ENCODE measurements around the gene AVEN.

DNA sequence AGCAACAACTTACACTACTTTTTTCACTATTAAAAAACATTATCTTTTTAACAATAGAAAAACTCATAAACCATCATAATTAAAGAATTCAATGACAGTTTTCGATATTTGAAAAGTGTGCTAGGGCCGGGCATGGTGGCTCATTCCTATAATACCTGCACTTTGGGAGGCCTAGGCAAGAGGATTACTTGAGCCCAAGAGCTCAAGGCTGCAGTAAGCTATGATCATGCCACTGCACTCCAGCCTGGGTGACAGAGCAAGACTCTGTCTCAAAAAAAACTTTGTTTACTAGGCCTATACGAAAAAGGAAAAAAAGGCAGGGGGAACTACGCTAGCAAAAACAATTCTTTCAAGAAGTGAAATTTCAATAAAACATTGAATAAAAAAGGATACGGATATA, 28.1 kb downstream of the AVEN start:
- TF ChIP-seq, protein P1, sequence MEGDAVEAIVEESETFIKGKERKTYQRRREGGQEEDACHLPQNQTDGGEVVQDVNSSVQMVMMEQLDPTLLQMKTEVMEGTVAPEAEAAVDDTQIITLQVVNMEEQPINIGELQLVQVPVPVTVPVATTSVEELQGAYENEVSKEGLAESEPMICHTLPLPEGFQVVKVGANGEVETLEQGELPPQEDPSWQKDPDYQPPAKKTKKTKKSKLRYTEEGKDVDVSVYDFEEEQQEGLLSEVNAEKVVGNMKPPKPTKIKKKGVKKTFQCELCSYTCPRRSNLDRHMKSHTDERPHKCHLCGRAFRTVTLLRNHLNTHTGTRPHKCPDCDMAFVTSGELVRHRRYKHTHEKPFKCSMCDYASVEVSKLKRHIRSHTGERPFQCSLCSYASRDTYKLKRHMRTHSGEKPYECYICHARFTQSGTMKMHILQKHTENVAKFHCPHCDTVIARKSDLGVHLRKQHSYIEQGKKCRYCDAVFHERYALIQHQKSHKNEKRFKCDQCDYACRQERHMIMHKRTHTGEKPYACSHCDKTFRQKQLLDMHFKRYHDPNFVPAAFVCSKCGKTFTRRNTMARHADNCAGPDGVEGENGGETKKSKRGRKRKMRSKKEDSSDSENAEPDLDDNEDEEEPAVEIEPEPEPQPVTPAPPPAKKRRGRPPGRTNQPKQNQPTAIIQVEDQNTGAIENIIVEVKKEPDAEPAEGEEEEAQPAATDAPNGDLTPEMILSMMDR (IDR thresholded peaks at IDR 0.05) = no peak
- TF ChIP-seq POLR2A (IDR thresholded peaks at IDR 0.05) (no peak), EP300 (IDR thresholded peaks at IDR 0.05) (no peak), POLR2AphosphoS5 (IDR thresholded peaks at IDR 0.05) (no peak)
